Right cardiac atrium (tissue), 5 donors: ENCODE results near the gene ZNRF1. TPM values are rescaled to one million over a fixed set of nuclear protein-coding genes. Genes with fewer than 3 reads are reported as not detected.

Experiments
- ATAC-seq, 2 donors: fragments of 200-7000 bp; cut with Tn5 transposase; one replicate each; pipeline versions ENCODE4 v1.8.0 to v1.9.1; 2020; ENCODE audit warnings: moderate library complexity in 2 of 2, mild to moderate bottlenecking in 1 of 2
- DNase-seq, 3 donors: peaks; one replicate each; pipeline ENCODE4 v3.0.0-alpha.2; 2020
- H3K27ac ChIP-seq: one replicate; pipeline ENCODE4 v1.5.1; 2013; ENCODE audit warnings: mild to moderate bottlenecking, low read length, control low read depth, moderate library complexity
- H3K27me3 ChIP-seq: one replicate; pipeline ENCODE4 v1.6.1; 2013; ENCODE audit not compliant: control insufficient read depth, insufficient read depth
- H3K4me1 ChIP-seq: one replicate; pipeline ENCODE4 v1.6.1; 2013; ENCODE audit warnings: low read length; ENCODE audit not compliant: control insufficient read depth, insufficient read depth
- H3K4me3 ChIP-seq: one replicate; pipeline ENCODE4 v1.5.1; 2013; ENCODE audit warnings: low read length, control low read depth
- H3K9me3 ChIP-seq: one replicate; pipeline ENCODE4 v1.6.1; 2013; ENCODE audit warnings: low read length; ENCODE audit not compliant: control insufficient read depth
- WGBS: extraction: QIAGEN DNeasy Blood & Tissue Kit; methylation state at CpG from one replicate; pipeline ENCODE4 v1.1.7; 2013; 5-methylcytosine and 5-hydroxymethylcytosine counted together
- intact Hi-C, 4 donors: fragments of 100-400 bp; cut with DNase I; formaldehyde crosslinking; loops; one replicate each; pipeline versions ENCODE4 v1.11.0 to v1.14.0; 2022 to 2023
- polyA plus RNA-seq: library from polyadenylated mRNA; stranded (reverse); fragments of 200-250 nt; gene quantifications from one replicate; pipeline ENCODE4 v1.2.3, GENCODE V29; 2013
- total RNA-seq, 4 donors: library from RNA; stranded (reverse); fragmentation: NEBNext Ultra II Directional; extraction: Animal tissue kit (Norgen Biotek cat#: 25700); gene quantifications; one replicate each; pipeline ENCODE4 v1.2.1, GENCODE V29; 2021
- donor health status: healthy with polysubstance abuse.
- donor health status: DM: no; HTN: yes; CAD: no.
- donor health status: DM: no; HTN: no; CAD: no.
- donor health status: DM: no; HTN: yes; CAD: no; lungs with severe emphysema.
- donor health status: DM: yes; HTN: yes; CAD: no.

Gene ZNRF1
- total and polyA plus RNA-seq, 5 donors = 10.7 to 19.6 (median 13.0) TPM

DNA sequence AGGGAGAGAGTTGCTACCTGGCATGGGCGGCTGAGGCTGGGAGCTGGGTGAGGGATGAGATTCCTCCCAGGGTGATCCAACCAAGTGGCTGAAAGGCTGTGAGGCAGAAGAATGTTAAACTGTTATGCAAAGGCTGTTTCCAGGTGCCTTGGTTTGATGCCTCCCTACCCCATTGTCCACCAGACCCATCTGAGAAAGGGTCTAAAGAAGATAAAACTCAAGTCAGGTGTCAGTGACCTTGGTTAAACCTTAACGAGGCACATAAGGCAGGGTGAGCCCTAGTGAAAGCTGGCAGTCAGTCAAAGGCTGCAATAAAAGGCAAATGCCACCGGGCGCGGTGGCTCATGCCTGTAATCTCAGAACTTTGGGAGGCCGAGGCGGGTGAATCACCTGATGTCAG, 94.0 kb downstream of the ZNRF1 start:
- Histone ChIP-seq H3K4me1 (peaks cover 3% of the 10 kb centered on the region), H3K27ac (no peak overlapping the region), H3K27me3 (no peaks in the 10 kb centered on the region), H3K9me3 (no peaks in the 10 kb centered on the region), H3K4me3 (no peak overlapping the region)
- 77% methylated on average over 7 of the region's 7 CpGs for WGBS
- intact Hi-C loops = no loop called here
- no peak for DNase-seq
- ATAC-seq = no peak

GRCh38 chr16:75093598-75094540, 95.0 kb downstream of the ZNRF1 start:
- no peak for DNase-seq
- Histone ChIP-seq H3K4me3 (no peak overlapping the region), H3K4me1 (peaks cover 5% of the 10 kb centered on the region), H3K27me3 (no peaks in the 10 kb centered on the region), H3K9me3 (no peaks in the 10 kb centered on the region), H3K27ac (no peak overlapping the region)
- WGBS = 95% methylated on average over 23 of the region's 23 CpGs
- no peak for ATAC-seq
- intact Hi-C loops = no loop called here

DNA sequence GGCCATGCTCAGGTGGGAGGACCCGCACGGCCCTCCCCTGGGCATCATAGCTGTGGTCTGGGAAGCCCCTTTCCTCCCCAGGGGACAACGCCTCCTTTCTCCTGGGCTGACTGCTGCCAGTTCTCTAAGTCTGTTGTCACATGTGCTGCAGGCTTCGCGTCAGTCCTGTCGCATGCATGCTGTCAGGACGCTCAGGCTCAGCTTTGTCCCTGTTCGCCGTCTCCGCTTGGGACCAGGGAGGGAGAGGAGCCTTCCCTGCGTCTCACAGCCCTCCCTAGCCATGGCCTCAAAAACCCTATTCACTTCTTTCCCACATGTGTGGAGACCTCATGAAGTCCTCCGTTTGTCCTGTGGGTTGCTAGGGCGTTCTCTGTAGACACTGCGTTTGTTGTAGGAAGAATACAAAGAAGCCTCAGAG, 96.4 kb downstream of the ZNRF1 start:
- H3K4me3 ChIP-seq = no peak overlapping the region
- 95% methylated on average over 14 of the region's 14 CpGs for WGBS
- ATAC-seq (no peak), DNase-seq (no peak)
- H3K9me3 ChIP-seq = no peaks in the 10 kb centered on the region
- H3K4me1 ChIP-seq = peaks cover 16% of the 10 kb centered on the region
- no peaks in the 10 kb centered on the region for H3K27me3 ChIP-seq
- intact Hi-C loops = no loop called here
- H3K27ac ChIP-seq = no peak overlapping the region

- Histone ChIP-seq H3K9me3 (no peaks in the 10 kb centered on the region), H3K27me3 (no peaks in the 10 kb centered on the region), H3K4me1 (peaks cover 16% of the 10 kb centered on the region), H3K27ac (no peak overlapping the region), H3K4me3 (no peak overlapping the region)
- WGBS = 81% methylated on average over 6 of the region's 6 CpGs
- ATAC-seq (no peak), DNase-seq (no peak)
- intact Hi-C loops = no loop called here
These were observed 97.8 kb downstream of the ZNRF1 start for GRCh38 chr16:75096656-75097055.

GRCh38 chr16:75097191-75097761, 98.5 kb downstream of the ZNRF1 start:
- Histone ChIP-seq H3K9me3 (no peaks in the 10 kb centered on the region), H3K4me3 (no peak overlapping the region), H3K27me3 (no peaks in the 10 kb centered on the region), H3K4me1 (peaks cover 16% of the 10 kb centered on the region), H3K27ac (no peak overlapping the region)
- intact Hi-C loops = no loop called here
- WGBS = 95% methylated on average over 10 of the region's 10 CpGs
- no peak for DNase-seq
- no peak for ATAC-seq

GRCh38 chr16:75097941-75098901, 99.4 kb downstream of the ZNRF1 start:
- Histone ChIP-seq H3K4me3 (no peak overlapping the region), H3K27me3 (no peaks in the 10 kb centered on the region), H3K9me3 (no peaks in the 10 kb centered on the region), H3K4me1 (peaks cover 16% of the 10 kb centered on the region), H3K27ac (no peak overlapping the region)
- WGBS = 83% methylated on average over 15 of the region's 15 CpGs
- DNase-seq = no peak
- intact Hi-C loops = no loop called here
- no peak for ATAC-seq

- Histone ChIP-seq H3K27me3 (no peaks in the 10 kb centered on the region), H3K4me3 (no peak overlapping the region), H3K9me3 (no peaks in the 10 kb centered on the region), H3K27ac (peak overlapping the region; percentile 68), H3K4me1 (peaks cover 16% of the 10 kb centered on the region)
- ATAC-seq = peak in 1 of 2 donors; percentile 65
- intact Hi-C loops = no loop called here
- DNase-seq = no peak
- WGBS = 66% methylated on average over 8 of the region's 8 CpGs
These were observed 100.3 kb downstream of the ZNRF1 start for GRCh38 chr16:75099075-75099667.

- intact Hi-C loops = no loop called here
- DNase-seq (peak in 1 of 3 donors; percentile 71), ATAC-seq (peak; percentile 67 to 85)
- Histone ChIP-seq H3K27me3 (no peaks in the 10 kb centered on the region), H3K4me3 (no peak overlapping the region), H3K27ac (peak overlapping the region; percentile 68), H3K9me3 (no peaks in the 10 kb centered on the region), H3K4me1 (peaks cover 16% of the 10 kb centered on the region)
- WGBS = 59% methylated on average over 16 of the region's 16 CpGs
These were observed 101.1 kb downstream of the ZNRF1 start for GRCh38 chr16:75099738-75100602.

- WGBS = 86% methylated on average over 3 of the region's 3 CpGs
- DNase-seq = no peak
- Histone ChIP-seq H3K27ac (no peak overlapping the region), H3K4me3 (no peak overlapping the region), H3K27me3 (no peaks in the 10 kb centered on the region), H3K9me3 (no peaks in the 10 kb centered on the region), H3K4me1 (peaks cover 21% of the 10 kb centered on the region)
- intact Hi-C loops = no loop called here
- no peak for ATAC-seq
These were observed 101.8 kb downstream of the ZNRF1 start for GRCh38 chr16:75100603-75100990.

DNA sequence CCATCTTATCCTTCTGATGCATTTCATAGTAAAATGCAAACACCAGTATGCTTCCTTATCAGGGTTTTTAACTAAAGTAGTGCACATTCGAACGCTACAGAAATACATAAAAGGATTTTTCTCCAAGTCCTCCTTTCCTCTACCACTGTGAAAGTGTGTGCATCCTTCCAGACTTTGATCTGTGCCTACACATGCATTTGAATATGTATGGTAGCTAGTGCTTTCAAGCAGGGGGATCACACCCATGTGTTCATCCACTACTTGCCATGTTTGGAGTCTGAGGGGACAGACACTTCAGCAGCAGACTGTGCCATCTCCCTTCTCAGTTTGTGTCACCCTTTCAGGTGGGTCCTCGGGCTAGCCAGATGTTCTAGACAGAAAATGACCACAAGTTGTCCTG, 102.8 kb downstream of the ZNRF1 start:
- WGBS = 93% methylated on average over 3 of the region's 3 CpGs

More for the DNA sequence above, 102.8 kb downstream of the ZNRF1 start:
- Histone ChIP-seq H3K4me3 (no peak overlapping the region), H3K9me3 (no peaks in the 10 kb centered on the region), H3K27ac (no peak overlapping the region), H3K27me3 (no peaks in the 10 kb centered on the region), H3K4me1 (peaks cover 25% of the 10 kb centered on the region)
- no peak for DNase-seq
- ATAC-seq = no peak
- intact Hi-C loops = no loop called here
